Peyer's patch (tissue), 4 donors: ENCODE results near the gene PFN1. TPM values are rescaled to one million over a fixed set of nuclear protein-coding genes. Genes with fewer than 3 reads are reported as not detected.

Experiments used
- DNase-seq, 3 donors: peaks; one replicate each; pipeline ENCODE4 v3.0.0-alpha.2; 2017 to 2019
- H3K27ac ChIP-seq, 4 donors: fragments of 200-600 bp; sonication (generic); one replicate each; pipeline ENCODE4 v1.5.1; 2016 to 2019
- H3K27me3 ChIP-seq, 2 donors: fragments of 200-600 bp; sonication (generic); one replicate each; pipeline ENCODE4 v1.5.1; 2019
- H3K36me3 ChIP-seq, 3 donors: fragments of 200-600 bp; sonication (generic); one replicate each; pipeline ENCODE4 v1.5.1; 2016 to 2019
- H3K4me1 ChIP-seq, 4 donors: fragments of 200-600 bp; sonication (generic); one replicate each; pipeline ENCODE4 v1.5.1; 2016 to 2019
- H3K4me3 ChIP-seq, 4 donors: fragments of 200-600 bp; sonication (generic); 1 replicate in 3 of 4; 2 replicates in 1 of 4; pipeline ENCODE4 v1.5.1; 2016 to 2019; ENCODE audit warnings: mild to moderate bottlenecking in 1 of 4
- H3K9me3 ChIP-seq, 4 donors: fragments of 200-600 bp; sonication (generic); one replicate each; pipeline ENCODE4 v1.5.1; 2016 to 2019; ENCODE audit warnings: mild to moderate bottlenecking in 1 of 4
- POLR2A ChIP-seq, 2 donors: fragments of 450-650 bp; IDR thresholded peaks; one replicate each; pipeline ENCODE4 v1.5.1; 2017; ENCODE audit warnings: antibody characterized with exemption in 2 of 2, mild to moderate bottlenecking in 2 of 2, moderate library complexity in 2 of 2
- total RNA-seq, 4 donors: library from RNA; depleted of rRNA; stranded (reverse); fragments of >200 nt; gene quantifications; one replicate each; pipeline ENCODE4 v1.1.0, GENCODE V29; 2016
- TF ChIP-seq, protein P1 (sequence below), 6 experiments: fragments of 450-650 bp in 4 of 6; fragments of 200-600 bp in 2 of 6; sonication (generic) in 1 of 6; IDR thresholded peaks; one replicate each; pipeline ENCODE4 v1.5.1; 2017 to 2019; ENCODE audit warnings: antibody characterized with exemption in 6 of 6, mild to moderate bottlenecking in 3 of 6, moderate library complexity in 1 of 6

PFN1 gene
- total RNA-seq, 4 donors from 2014 or later: 530 to 1,064 (median 855) TPM

DNA sequence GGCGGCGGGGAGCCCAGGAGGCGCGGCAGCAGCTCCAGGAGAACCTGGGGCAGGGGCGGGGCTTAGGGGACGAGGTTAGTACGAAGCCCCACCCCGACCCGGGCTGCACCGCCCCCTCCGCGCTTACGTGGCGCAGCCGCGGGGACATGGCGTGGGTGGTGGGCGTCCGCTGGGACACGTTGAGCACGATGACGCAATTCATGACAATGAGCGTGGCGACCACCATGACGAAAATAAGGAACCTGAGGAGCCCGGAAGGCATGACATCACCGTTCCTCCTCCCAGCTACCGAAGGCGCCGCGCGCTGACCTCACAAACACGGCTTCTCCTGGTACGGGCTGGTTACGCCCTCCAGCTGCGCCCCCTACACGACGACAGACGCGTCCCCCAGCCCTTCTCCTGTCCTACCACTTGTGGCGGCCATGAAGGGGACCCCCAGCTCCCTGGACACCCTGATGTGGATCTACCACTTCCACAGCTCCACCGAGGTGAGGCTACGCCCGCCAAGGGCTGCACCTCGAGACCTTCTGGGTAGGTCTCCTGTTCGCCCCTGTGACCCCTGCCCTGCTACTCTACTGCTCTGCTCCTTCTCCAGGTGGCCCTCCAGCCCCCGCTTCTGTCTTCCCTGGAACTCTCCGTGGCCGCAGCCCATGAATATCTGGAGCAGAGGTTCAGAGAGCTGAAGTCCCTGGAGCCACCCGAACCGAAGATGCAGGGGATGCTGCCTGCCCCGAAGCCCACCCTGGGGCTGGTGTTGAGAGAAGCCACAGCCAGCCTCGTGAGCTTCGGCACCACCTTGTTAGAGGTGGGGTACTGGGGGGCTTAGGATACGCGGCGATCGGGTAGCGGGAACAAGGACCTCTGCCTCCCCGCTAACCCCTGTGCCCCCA, 48.7 kb downstream of the PFN1 start, which contains the start of gene C17orf107:
Gene C17orf107 (plus strand): TSS at position 196 of the 890 bp plus-strand sequence. CDS start 227 bp downstream, at position 423.
- Histone ChIP-seq H3K27ac (peak within 1 kb of the TSS in 2 of 4 donors; percentile 42 to 59), H3K4me3 (peak within 1 kb of the TSS; percentile 47 to 65 (median 61)), H3K27me3 (no peaks in the 10 kb centered on the region), H3K36me3 (peaks cover 0 to 29% (median 0%) of the 10 kb centered on the region in 3 donors), H3K9me3 (no peaks in the 10 kb centered on the region), H3K4me1 (peaks cover 0 to 33% (median 18%) of the 10 kb centered on the region in 4 donors)
- peak; percentile 88 to 95 (median 89) for DNase-seq
- TF ChIP-seq, protein P1, sequence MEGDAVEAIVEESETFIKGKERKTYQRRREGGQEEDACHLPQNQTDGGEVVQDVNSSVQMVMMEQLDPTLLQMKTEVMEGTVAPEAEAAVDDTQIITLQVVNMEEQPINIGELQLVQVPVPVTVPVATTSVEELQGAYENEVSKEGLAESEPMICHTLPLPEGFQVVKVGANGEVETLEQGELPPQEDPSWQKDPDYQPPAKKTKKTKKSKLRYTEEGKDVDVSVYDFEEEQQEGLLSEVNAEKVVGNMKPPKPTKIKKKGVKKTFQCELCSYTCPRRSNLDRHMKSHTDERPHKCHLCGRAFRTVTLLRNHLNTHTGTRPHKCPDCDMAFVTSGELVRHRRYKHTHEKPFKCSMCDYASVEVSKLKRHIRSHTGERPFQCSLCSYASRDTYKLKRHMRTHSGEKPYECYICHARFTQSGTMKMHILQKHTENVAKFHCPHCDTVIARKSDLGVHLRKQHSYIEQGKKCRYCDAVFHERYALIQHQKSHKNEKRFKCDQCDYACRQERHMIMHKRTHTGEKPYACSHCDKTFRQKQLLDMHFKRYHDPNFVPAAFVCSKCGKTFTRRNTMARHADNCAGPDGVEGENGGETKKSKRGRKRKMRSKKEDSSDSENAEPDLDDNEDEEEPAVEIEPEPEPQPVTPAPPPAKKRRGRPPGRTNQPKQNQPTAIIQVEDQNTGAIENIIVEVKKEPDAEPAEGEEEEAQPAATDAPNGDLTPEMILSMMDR (IDR thresholded peaks at IDR 0.05): no peak
- no peak for TF ChIP-seq POLR2A (IDR thresholded peaks at IDR 0.05)

GRCh38 chr17:4898927-4899326, 49.4 kb downstream of the PFN1 start:
- peaks cover 0 to 35% (median 0%) of the 10 kb centered on the region in 3 donors for H3K36me3 ChIP-seq
- TF ChIP-seq POLR2A (IDR thresholded peaks at IDR 0.05): no peak
- TF ChIP-seq, protein P1 (IDR thresholded peaks at IDR 0.05): no peak
- peak overlapping the region; percentile 47 to 65 (median 61) for H3K4me3 ChIP-seq
- no peaks in the 10 kb centered on the region for H3K9me3 ChIP-seq
- DNase-seq: no peak
- H3K27ac ChIP-seq: peak overlapping the region in 2 of 4 donors; percentile 42 to 59
- no peaks in the 10 kb centered on the region for H3K27me3 ChIP-seq
- peaks cover 0 to 33% (median 18%) of the 10 kb centered on the region in 4 donors for H3K4me1 ChIP-seq

- DNase-seq: no peak
- H3K27ac ChIP-seq: no peak overlapping the region
- TF ChIP-seq, protein P1 (IDR thresholded peaks at IDR 0.05): no peak
- no peak for TF ChIP-seq POLR2A (IDR thresholded peaks at IDR 0.05)
- no peak overlapping the region for H3K4me3 ChIP-seq
- H3K4me1 ChIP-seq: peaks cover 0 to 31% (median 16%) of the 10 kb centered on the region in 4 donors
- H3K9me3 ChIP-seq: no peaks in the 10 kb centered on the region
- no peaks in the 10 kb centered on the region for H3K27me3 ChIP-seq
- H3K36me3 ChIP-seq: peaks cover 0 to 41% (median 0%) of the 10 kb centered on the region in 3 donors
Observed at GRCh38 chr17:4898351-4898750, 50.0 kb downstream of the PFN1 start.

DNA sequence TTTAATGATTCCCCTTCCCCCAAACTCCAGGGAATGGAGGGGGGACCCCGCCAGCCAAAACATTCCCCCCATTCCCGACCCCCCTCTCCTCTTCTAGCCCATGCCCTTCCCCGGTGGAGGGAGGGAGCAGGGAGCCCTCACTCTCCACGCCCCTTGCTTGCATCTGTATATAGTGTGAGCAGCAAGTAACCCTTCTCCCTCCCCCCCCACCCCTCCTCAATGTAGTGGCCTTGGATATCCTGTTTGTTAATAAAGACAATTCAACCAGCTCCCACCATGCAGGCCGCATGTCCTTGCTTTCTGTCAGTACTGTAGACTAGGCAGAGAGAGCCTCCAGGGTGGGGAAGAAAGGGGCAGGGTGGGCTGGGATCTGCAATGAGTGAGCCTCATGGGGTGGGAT, 50.5 kb downstream of the PFN1 start:
- Histone ChIP-seq H3K27me3 (no peaks in the 10 kb centered on the region), H3K27ac (no peak overlapping the region), H3K4me3 (no peak overlapping the region), H3K4me1 (peaks cover 0 to 25% (median 11%) of the 10 kb centered on the region in 4 donors), H3K36me3 (peaks cover 0 to 47% (median 0%) of the 10 kb centered on the region in 3 donors), H3K9me3 (no peaks in the 10 kb centered on the region)
- TF ChIP-seq, protein P1 (IDR thresholded peaks at IDR 0.05): no peak
- no peak for TF ChIP-seq POLR2A (IDR thresholded peaks at IDR 0.05)
- DNase-seq: no peak

GRCh38 chr17:4897198-4897687, 51.1 kb downstream of the PFN1 start:
- DNase-seq: no peak
- Histone ChIP-seq H3K9me3 (no peaks in the 10 kb centered on the region), H3K4me3 (no peak overlapping the region), H3K27me3 (no peaks in the 10 kb centered on the region), H3K36me3 (peaks cover 0 to 52% (median 0%) of the 10 kb centered on the region in 3 donors), H3K4me1 (peaks cover 0 to 24% (median 10%) of the 10 kb centered on the region in 4 donors), H3K27ac (no peak overlapping the region)
- TF ChIP-seq, protein P1 (IDR thresholded peaks at IDR 0.05): no peak
- TF ChIP-seq POLR2A (IDR thresholded peaks at IDR 0.05): no peak
